GM18519 (cell line): Measurements from ENCODE around the gene UBALD1.

Source experiments
- ATAC-seq: cut with Tn5 transposase; IDR thresholded peaks from one replicate; pipeline ENCODE4 v1.9.1; 2021; ENCODE audit warnings: mild to moderate bottlenecking, moderate library complexity; ENCODE audit not compliant: unreplicated experiment, low FRiP score

UBALD1 gene

GRCh38 chr16:4646773-4647643, 32.3 kb upstream of the UBALD1 start:
- ATAC-seq: no peak

- no peak for ATAC-seq
Measured at GRCh38 chr16:4641895-4642294, 27.2 kb upstream of the UBALD1 start.

GRCh38 chr16:4641306-4641687, 26.6 kb upstream of the UBALD1 start:
- no peak for ATAC-seq

GRCh38 chr16:4640572-4641305, 26.1 kb upstream of the UBALD1 start:
- no peak for ATAC-seq

GRCh38 chr16:4639899-4640509, 25.3 kb upstream of the UBALD1 start:
- ATAC-seq: no peak

- ATAC-seq: no peak
Measured at GRCh38 chr16:4637501-4638166, 22.9 kb upstream of the UBALD1 start.

- no peak for ATAC-seq
Measured at GRCh38 chr16:4636196-4636595, 21.5 kb upstream of the UBALD1 start.

GRCh38 chr16:4634768-4635167, 20.1 kb upstream of the UBALD1 start:
- no peak for ATAC-seq

GRCh38 chr16:4633910-4634635, 19.4 kb upstream of the UBALD1 start:
- ATAC-seq: no peak

GRCh38 chr16:4631444-4631843, 16.8 kb upstream of the UBALD1 start:
- ATAC-seq: no peak

- ATAC-seq: no peak
Measured at GRCh38 chr16:4628283-4628682, 13.6 kb upstream of the UBALD1 start.

- ATAC-seq: no peak
Measured at GRCh38 chr16:4626396-4626795, 11.7 kb upstream of the UBALD1 start.

GRCh38 chr16:4625560-4626159, 11.0 kb upstream of the UBALD1 start:
- ATAC-seq: no peak

- ATAC-seq: peak; percentile 42
Measured at GRCh38 chr16:4624827-4625559, 10.3 kb upstream of the UBALD1 start.

- ATAC-seq: peak; percentile 55
Measured at GRCh38 chr16:4624015-4624826, 9.5 kb upstream of the UBALD1 start, which contains the start of gene MGRN1. TSS of gene MGRN1 (plus strand) at chr16:4624826. CDS start at chr16:4624961, 135 bp downstream.

GRCh38 chr16:4623593-4623992, 8.9 kb upstream of the UBALD1 start:
- ATAC-seq: no peak

GRCh38 chr16:4618645-4619418, 4.1 kb upstream of the UBALD1 start:
- ATAC-seq: no peak
